HL-60/S4 treated with retinoic acid at 250 ng/mL for 4 days and 3 days (cell line): Measurements from ENCODE around the gene KCNJ3.

ENCODE experiments used
- in situ Hi-C: fragments of 300-500 bp; cut with MboI; formaldehyde crosslinking; loops from 2 replicates; pipeline ENCODE4 v1.7.0; 2022; ENCODE audit warnings: low sequenced_read_pairs

Gene KCNJ3

GRCh38 chr2:154706660-154707059 is 8.2 kb downstream of the KCNJ3 start:
- in situ Hi-C loops = no loop called here

GRCh38 chr2:154707994-154708575 is 9.6 kb downstream of the KCNJ3 start:
- in situ Hi-C loops = no loop called here

- in situ Hi-C loops = no loop called here
Measured at GRCh38 chr2:154709215-154709614, 10.7 kb downstream of the KCNJ3 start.

GRCh38 chr2:154710078-154710477 is 11.6 kb downstream of the KCNJ3 start:
- in situ Hi-C loops = no loop called here

GRCh38 chr2:154710685-154711084 is 12.2 kb downstream of the KCNJ3 start:
- in situ Hi-C loops = no loop called here

GRCh38 chr2:154713675-154714074 is 15.2 kb downstream of the KCNJ3 start:
- in situ Hi-C loops = no loop called here

- in situ Hi-C loops = no loop called here
Measured at GRCh38 chr2:154720651-154721050, 22.2 kb downstream of the KCNJ3 start.

- in situ Hi-C loops = no loop called here
Measured at GRCh38 chr2:154724194-154724797, 25.8 kb downstream of the KCNJ3 start.

GRCh38 chr2:154740361-154740760 is 41.9 kb downstream of the KCNJ3 start:
- in situ Hi-C loops = no loop called here

GRCh38 chr2:154758871-154759270 is 60.4 kb downstream of the KCNJ3 start:
- in situ Hi-C loops = no loop called here

- in situ Hi-C loops = no loop called here
Measured at GRCh38 chr2:154762638-154763037, 64.1 kb downstream of the KCNJ3 start.

GRCh38 chr2:154771664-154772284 is 73.3 kb downstream of the KCNJ3 start:
- in situ Hi-C loops = no loop called here

- in situ Hi-C loops = no loop called here
Measured at GRCh38 chr2:154776825-154777224, 78.3 kb downstream of the KCNJ3 start.

- in situ Hi-C loops = no loop called here
Measured at GRCh38 chr2:154794406-154794805, 95.9 kb downstream of the KCNJ3 start.

- in situ Hi-C loops = no loop called here
Measured at GRCh38 chr2:154795651-154796050, 97.2 kb downstream of the KCNJ3 start.

- in situ Hi-C loops = no loop called here
Measured at GRCh38 chr2:154804451-154804850, 106.0 kb downstream of the KCNJ3 start.

- in situ Hi-C loops = no loop called here
Measured at GRCh38 chr2:154813636-154814035, 115.1 kb downstream of the KCNJ3 start.

- in situ Hi-C loops = no loop called here
Measured at GRCh38 chr2:154814856-154815255, 116.4 kb downstream of the KCNJ3 start.

GRCh38 chr2:154825358-154825757 is 126.9 kb downstream of the KCNJ3 start:
- in situ Hi-C loops = no loop called here

GRCh38 chr2:154826827-154827226 is 128.3 kb downstream of the KCNJ3 start:
- in situ Hi-C loops = no loop called here

GRCh38 chr2:154827286-154827685 is 128.8 kb downstream of the KCNJ3 start:
- in situ Hi-C loops = no loop called here

- in situ Hi-C loops = no loop called here
Measured at GRCh38 chr2:154832711-154833110, 134.2 kb downstream of the KCNJ3 start.

- in situ Hi-C loops = no loop called here
Measured at GRCh38 chr2:154836632-154837031, 138.1 kb downstream of the KCNJ3 start.
